Psoas muscle (tissue), 8 donors: ENCODE measurements around the gene KAT7. TPM values are rescaled to one million over a fixed set of nuclear protein-coding genes. Genes with fewer than 3 reads are reported as not detected.
"Not testable (repeated sequence)": the region's sequence is repeated elsewhere in the genome, so short reads cannot be mapped to it uniquely, and the experiment has no call there.

Experiments
- ATAC-seq, 4 donors: fragments of 200-7000 bp; cut with Tn5 transposase; one replicate each; pipeline ENCODE4 v1.9.1; 2020; ENCODE audit warnings: moderate library complexity in 3 of 4, mild to moderate bottlenecking in 2 of 4
- DNase-seq, 2 donors: peaks; one replicate each; pipeline ENCODE4 v3.0.0-alpha.2; 2020
- H3K27ac ChIP-seq: fragments of 200-600 bp; one replicate; pipeline ENCODE4 v1.8.0; 2022
- H3K27me3 ChIP-seq, 3 donors: fragments of 200-600 bp in 1 of 3; one replicate each; pipeline versions ENCODE4 v1.6.1 to v1.8.0; 2013 to 2022; ENCODE audit warnings: low read length in 2 of 3, mild to moderate bottlenecking in 2 of 3, moderate library complexity in 1 of 3; ENCODE audit not compliant: insufficient read depth in 3 of 3
- H3K36me3 ChIP-seq, 2 donors: fragments of 200-600 bp in 1 of 2; one replicate each; pipeline versions ENCODE4 v1.6.1 to v1.8.0; 2013 to 2022; ENCODE audit warnings: low read depth in 1 of 2, mild to moderate bottlenecking in 1 of 2, moderate library complexity in 1 of 2; ENCODE audit not compliant: insufficient read depth in 1 of 2
- H3K4me1 ChIP-seq: fragments of 200-600 bp; one replicate; pipeline ENCODE4 v1.8.0; 2022
- H3K4me3 ChIP-seq: fragments of 200-600 bp; one replicate; pipeline ENCODE4 v1.8.0; 2022; ENCODE audit warnings: mild to moderate bottlenecking
- H3K9me3 ChIP-seq: fragments of 200-600 bp; one replicate; pipeline ENCODE4 v1.8.0; 2022
- WGBS, 3 donors: extraction: QIAGEN DNeasy Blood & Tissue Kit; methylation state at CpG; one replicate each; pipeline versions ENCODE4 v1.1.6 to v1.1.7; 2013; 5-methylcytosine and 5-hydroxymethylcytosine counted together
- intact Hi-C, 2 donors: fragments of 100-400 bp; cut with DNase I; formaldehyde crosslinking; loops; one replicate each; pipeline versions ENCODE4 v1.11.0 to v1.14.2; 2022
- polyA plus RNA-seq, 3 donors: library from polyadenylated mRNA; stranded (reverse); fragments of 200-250 nt; gene quantifications; one replicate each; pipeline ENCODE4 v1.2.3, GENCODE V29; 2013
- total RNA-seq, 4 donors: library from RNA; stranded (reverse); fragmentation: NEBNext Ultra II Directional in 2 of 4; extraction: Animal tissue kit (Norgen Biotek cat#: 25700) in 2 of 4; gene quantifications; one replicate each; pipeline versions ENCODE4 v1.2.1 to v1.2.4, GENCODE V29; 2021 to 2023
- TF ChIP-seq, protein P1 (sequence below): fragments of 200-600 bp; IDR thresholded peaks from one replicate; pipeline ENCODE4 v1.8.0; 2022; ENCODE audit warnings: antibody characterized with exemption
- donor health status: healthy with polysubstance abuse.
- donor health status: DM: no; HTN: no; CAD: no; lungs with moderate emphysema.
- donor health status: Bipolar disorder and iron deficiency.
- donor health status: healthy.
- donor health status: DM: yes; HTN: yes; CAD: no.
- donor health status: DM: no; HTN: no; CAD: no.
- donor health status: DM: no; HTN: no; CAD: no.
- donor health status: DM: yes; HTN: yes; CAD: no.

The KAT7 gene
- total and polyA plus RNA-seq, 7 donors, result 15.4 to 60.7 (median 34.1) TPM

DNA sequence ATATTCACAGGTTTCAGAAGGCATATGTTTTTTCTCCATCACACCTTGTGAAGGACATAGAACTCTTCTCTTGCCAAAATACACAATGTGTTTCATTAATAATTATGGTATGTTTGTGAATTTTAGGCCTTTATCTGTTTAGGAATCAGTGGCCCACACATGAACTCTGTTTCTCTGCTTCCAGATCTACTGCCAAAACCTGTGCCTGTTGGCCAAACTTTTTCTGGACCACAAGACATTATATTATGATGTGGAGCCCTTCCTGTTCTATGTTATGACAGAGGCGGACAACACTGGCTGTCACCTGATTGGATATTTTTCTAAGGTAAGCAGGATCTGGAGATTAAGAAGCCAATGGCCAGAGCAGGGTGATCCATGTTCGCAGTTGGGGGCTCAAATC is 33.0 kb downstream of the KAT7 start:
- Histone ChIP-seq H3K9me3 (no peaks in the 10 kb centered on the region), H3K4me3 (no peak overlapping the region), H3K4me1 (peaks cover 14% of the 10 kb centered on the region), H3K36me3 (peaks cover 12 to 93% of the 10 kb centered on the region in 2 donors), H3K27me3 (no peaks in the 10 kb centered on the region), H3K27ac (no peak overlapping the region)
- DNase-seq (no peak), ATAC-seq (no peak)
- intact Hi-C loops, result no loop called here
- TF ChIP-seq, protein P1, sequence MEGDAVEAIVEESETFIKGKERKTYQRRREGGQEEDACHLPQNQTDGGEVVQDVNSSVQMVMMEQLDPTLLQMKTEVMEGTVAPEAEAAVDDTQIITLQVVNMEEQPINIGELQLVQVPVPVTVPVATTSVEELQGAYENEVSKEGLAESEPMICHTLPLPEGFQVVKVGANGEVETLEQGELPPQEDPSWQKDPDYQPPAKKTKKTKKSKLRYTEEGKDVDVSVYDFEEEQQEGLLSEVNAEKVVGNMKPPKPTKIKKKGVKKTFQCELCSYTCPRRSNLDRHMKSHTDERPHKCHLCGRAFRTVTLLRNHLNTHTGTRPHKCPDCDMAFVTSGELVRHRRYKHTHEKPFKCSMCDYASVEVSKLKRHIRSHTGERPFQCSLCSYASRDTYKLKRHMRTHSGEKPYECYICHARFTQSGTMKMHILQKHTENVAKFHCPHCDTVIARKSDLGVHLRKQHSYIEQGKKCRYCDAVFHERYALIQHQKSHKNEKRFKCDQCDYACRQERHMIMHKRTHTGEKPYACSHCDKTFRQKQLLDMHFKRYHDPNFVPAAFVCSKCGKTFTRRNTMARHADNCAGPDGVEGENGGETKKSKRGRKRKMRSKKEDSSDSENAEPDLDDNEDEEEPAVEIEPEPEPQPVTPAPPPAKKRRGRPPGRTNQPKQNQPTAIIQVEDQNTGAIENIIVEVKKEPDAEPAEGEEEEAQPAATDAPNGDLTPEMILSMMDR, result no peak
- 69 to 83% (median 83%) methylated on average over 2 of the region's 2 CpGs for WGBS, 3 donors

DNA sequence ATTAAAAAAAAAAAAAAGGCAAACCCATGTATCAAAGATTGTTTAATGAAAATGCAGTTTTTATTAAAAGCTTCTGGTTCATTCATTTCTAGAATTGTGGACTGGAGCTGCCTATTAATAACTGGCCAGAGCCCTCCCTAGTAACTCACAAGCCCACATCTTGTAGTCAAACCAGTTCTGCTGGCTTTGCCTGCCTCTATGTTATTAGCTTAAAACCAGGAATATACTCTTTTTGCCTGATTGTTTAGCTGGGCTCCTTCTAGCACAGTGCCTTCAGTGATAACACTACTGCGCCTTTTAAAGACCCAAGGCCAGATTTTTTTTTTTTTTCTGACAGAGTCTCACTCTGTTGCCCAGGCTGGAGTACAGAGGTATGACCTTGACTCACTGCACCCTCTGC is 33.4 kb downstream of the KAT7 start:
- intact Hi-C loops, result no loop called here
- H3K36me3 ChIP-seq, result peaks cover 16 to 93% of the 10 kb centered on the region in 2 donors
- H3K27ac ChIP-seq, result no peak overlapping the region
- ATAC-seq (no peak), DNase-seq (no peak)
- no peak overlapping the region for H3K4me3 ChIP-seq
- H3K27me3 ChIP-seq, result no peaks in the 10 kb centered on the region
- H3K9me3 ChIP-seq, result no peaks in the 10 kb centered on the region
- TF ChIP-seq, protein P1, result no peak
- H3K4me1 ChIP-seq, result peaks cover 10% of the 10 kb centered on the region
- WGBS, 3 donors, result 90 to 100% (median 96%) methylated on average over 1 of the region's 1 CpG

DNA sequence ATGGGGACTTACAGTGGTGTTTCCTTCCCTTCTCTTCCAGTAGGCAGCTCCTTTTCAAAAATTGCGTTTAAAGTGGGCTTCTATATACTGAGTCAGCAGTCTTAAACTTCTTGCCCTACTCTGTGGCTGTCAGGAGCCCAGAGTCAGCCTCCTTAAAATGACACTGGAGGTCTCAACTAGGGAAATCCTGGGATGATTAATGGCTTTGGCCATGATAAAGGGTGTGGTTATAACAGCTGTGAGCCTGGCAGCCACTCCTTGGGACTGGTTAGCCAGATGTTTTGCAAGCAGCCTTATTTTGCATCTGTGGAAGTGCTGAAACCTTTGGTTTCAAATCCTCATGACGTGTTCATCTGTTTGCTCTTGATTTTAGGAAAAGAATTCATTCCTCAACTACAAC is 34.3 kb downstream of the KAT7 start:
- Histone ChIP-seq H3K36me3 (peaks cover 15 to 93% of the 10 kb centered on the region in 2 donors), H3K4me3 (no peak overlapping the region), H3K27ac (no peak overlapping the region), H3K9me3 (no peaks in the 10 kb centered on the region), H3K27me3 (no peaks in the 10 kb centered on the region), H3K4me1 (peaks cover 11% of the 10 kb centered on the region)
- DNase-seq (peak; percentile 60 to 79), ATAC-seq (peak in 3 of 4 donors; percentile 44 to 77 (median 66))
- WGBS, 3 donors, result 45 to 58% (median 46%) methylated on average over 2 of the region's 2 CpGs
- TF ChIP-seq, protein P1, result no peak
- intact Hi-C loops, result no loop called here

DNA sequence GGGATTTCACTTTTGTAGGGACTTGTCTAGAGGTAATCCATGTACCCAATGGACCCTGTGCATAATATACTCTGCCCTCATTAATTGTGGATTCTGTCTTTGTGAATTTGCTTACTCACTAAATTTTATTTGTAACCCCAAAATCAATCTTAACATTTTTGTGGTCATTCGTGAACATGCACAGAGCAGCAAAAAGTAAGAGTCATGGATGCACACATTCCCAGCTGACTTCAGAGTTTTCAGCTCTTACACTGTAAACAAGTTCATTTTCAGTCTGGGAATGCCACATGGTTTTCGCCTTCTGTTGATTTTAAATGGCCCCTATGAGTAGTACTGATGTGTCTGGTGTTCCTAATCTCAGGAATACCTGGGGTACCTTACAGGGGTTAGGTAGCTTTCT is 35.1 kb downstream of the KAT7 start:
- Histone ChIP-seq H3K27me3 (no peaks in the 10 kb centered on the region), H3K27ac (no peak overlapping the region), H3K9me3 (no peaks in the 10 kb centered on the region), H3K4me1 (peaks cover 18% of the 10 kb centered on the region), H3K4me3 (no peak overlapping the region), H3K36me3 (peaks cover 12 to 90% of the 10 kb centered on the region in 2 donors)
- intact Hi-C loops, result no loop called here
- TF ChIP-seq, protein P1, result no peak
- ATAC-seq, result no peak
- WGBS, 3 donors, result 91 to 97% (median 96%) methylated on average over 2 of the region's 2 CpGs
- DNase-seq, result no peak

DNA sequence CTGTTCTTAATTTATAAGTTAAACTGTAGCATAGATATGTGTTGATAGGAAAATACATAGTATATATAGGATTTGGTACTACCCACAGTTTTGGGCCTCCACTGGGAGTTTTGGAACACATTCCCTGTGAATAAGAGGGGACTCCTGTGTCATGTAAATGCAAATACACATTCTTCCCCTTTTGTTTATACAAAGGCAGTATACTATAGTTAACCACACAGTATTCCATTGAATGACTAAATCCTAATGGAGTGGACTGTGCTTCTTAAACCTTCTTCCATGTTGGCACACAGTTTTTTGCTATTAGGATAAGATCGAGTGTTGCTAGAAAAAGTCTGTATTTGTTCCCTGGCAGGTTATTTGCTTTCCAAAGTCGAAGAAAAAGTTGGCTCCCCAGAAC is 37.2 kb downstream of the KAT7 start:
- no peak for DNase-seq
- intact Hi-C loops, result loop anchor here in 1 of 2 donors (5.0 kb wide), 1 partner anchor 33 kb away; no protein-coding TSS in a partner anchor
- Histone ChIP-seq H3K36me3 (peaks cover 12 to 74% of the 10 kb centered on the region in 2 donors), H3K27ac (no peak overlapping the region), H3K4me1 (peaks cover 33% of the 10 kb centered on the region), H3K27me3 (no peaks in the 10 kb centered on the region), H3K4me3 (no peak overlapping the region), H3K9me3 (no peaks in the 10 kb centered on the region)
- WGBS, 3 donors, result 67 to 92% (median 90%) methylated on average over 2 of the region's 2 CpGs
- TF ChIP-seq, protein P1, result no peak
- no peak for ATAC-seq

DNA sequence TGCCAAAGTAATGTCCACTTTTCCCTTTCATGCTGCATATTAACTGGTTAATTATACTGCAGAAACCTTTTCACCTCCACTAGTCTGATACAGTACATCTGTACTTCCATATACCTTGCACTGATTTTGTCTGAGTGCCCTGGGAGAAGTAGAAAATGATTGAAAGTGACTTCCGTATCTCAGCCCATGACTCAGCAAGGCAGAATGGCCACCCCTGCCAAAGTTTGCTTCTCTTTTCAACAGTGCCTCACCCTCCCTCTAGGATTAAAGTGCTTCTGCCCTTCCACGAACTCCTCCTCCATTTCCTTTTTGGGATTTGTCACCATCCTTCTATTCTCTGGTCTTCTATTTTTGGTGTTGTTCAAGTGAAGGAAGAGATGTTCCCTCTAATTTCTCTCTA is 39.8 kb downstream of the KAT7 start:
- intact Hi-C loops, result loop anchor here in 1 of 2 donors (5.0 kb wide), 1 partner anchor 36 kb away; no protein-coding TSS in a partner anchor
- H3K4me1 ChIP-seq, result peaks cover 23% of the 10 kb centered on the region
- peak; percentile 39 to 76 for DNase-seq
- 15 to 19% (median 18%) methylated on average over 2 of the region's 2 CpGs for WGBS, 3 donors
- peak overlapping the region; percentile 66 for H3K27ac ChIP-seq
- not testable (repeated sequence) for H3K4me3 ChIP-seq, H3K9me3 ChIP-seq, H3K27me3 ChIP-seq
- ATAC-seq, result peak; percentile 87 to 91 (median 90)
- peaks cover 7 to 58% of the 10 kb centered on the region in 2 donors for H3K36me3 ChIP-seq
